Mononuclear cell (primary cell): ENCODE measurements around the gene SDCBP2. TPM values are rescaled to one million over a fixed set of nuclear protein-coding genes. Genes with fewer than 3 reads are reported as not detected.

ENCODE experiments used
- H3K27me3 ChIP-seq: 2 replicates; pipeline ENCODE4 v1.6.0; 2011; ENCODE audit warnings: low read length, control low read depth; ENCODE audit not compliant: insufficient read depth
- H3K4me1 ChIP-seq: 2 replicates; pipeline ENCODE4 v1.5.1; 2011; ENCODE audit warnings: mild to moderate bottlenecking, low read length, control low read depth; ENCODE audit not compliant: insufficient read depth
- H3K4me3 ChIP-seq: 2 replicates; pipeline ENCODE4 v1.5.1; 2011; ENCODE audit warnings: mild to moderate bottlenecking, low read length, moderate library complexity
- H3K9me3 ChIP-seq: 2 replicates; pipeline ENCODE4 v1.5.1; 2011; ENCODE audit warnings: low read depth, mild to moderate bottlenecking, control low read depth, low read length
- total RNA-seq: library from RNA; depleted of rRNA; stranded (reverse); fragments of >200 nt; gene quantifications from one replicate; pipeline ENCODE4 v1.2.3, GENCODE V29; 2012

Gene SDCBP2
- total RNA-seq, 1 donor = 0.42 TPM

DNA sequence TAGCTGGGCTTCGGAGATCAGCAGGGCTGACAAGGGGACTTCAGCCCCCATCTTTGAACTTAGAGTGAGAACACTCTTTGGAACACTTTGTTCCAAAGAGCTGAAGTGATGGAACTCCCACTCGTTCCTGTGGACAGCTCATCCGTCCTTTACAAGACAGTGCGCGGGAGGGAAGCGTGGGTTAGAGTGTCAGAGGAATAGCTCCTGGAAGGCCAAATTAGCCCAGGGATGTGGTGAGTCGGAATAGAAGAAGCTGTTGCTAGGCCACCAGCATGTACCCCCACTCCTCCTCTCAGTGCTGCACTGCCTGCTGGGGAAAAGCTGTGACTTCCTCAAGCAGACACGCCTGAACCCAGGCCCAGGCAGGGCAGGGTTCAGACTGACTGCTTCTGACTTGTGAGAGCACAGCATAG, 1.7 kb downstream of the SDCBP2 start:
- Histone ChIP-seq H3K4me1 (peaks cover 30% of the 10 kb centered on the region), H3K4me3 (no peak overlapping the region), H3K27me3 (no peaks in the 10 kb centered on the region), H3K9me3 (no peaks in the 10 kb centered on the region)

DNA sequence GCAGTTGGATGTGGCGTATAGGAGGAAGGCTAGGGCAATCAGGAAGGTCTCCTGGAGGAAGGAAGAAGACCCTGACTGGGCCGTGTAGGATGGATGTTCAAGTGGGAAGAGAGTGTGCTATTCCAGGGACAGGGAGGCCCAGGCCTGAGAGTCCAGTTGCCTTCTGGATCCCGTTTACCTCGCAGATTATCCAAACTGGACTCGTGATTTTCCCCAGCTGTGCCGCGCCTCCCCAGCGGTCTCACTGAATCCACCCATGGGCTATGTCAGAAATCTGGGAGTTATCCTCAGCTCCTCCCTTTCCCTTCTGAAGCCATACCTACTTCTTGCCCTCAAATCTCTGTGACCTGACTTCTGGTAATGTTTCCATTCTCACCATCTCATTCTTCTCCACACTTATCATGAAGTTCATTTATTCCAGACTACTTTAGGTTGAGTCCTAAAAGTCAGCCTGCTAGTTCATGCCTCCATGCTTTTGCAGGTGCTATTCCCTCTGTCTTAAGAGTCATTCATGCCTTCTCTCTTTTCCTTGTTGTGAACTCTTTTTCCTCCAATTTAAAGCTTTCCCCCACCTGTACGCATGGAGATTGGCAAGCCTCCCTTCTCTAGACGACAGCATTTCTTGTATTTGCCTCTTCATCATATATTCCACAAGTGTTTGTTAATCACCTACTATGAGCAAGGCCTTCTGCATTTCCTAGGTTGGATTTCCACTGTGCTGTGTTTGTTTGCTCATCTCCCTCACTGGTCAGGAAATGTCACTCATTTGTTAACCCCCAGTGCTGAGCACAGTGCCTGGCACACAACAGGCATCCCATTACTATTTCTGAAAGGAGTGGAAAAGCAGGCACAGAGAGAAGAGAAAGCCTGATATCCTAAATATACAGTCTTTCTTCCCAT, 2.7 kb downstream of the SDCBP2 start:
- no peaks in the 10 kb centered on the region for H3K9me3 ChIP-seq
- peak overlapping the region; percentile 81 for H3K4me3 ChIP-seq
- H3K27me3 ChIP-seq = no peaks in the 10 kb centered on the region
- H3K4me1 ChIP-seq = peaks cover 30% of the 10 kb centered on the region

- Histone ChIP-seq H3K4me3 (peak overlapping the region; percentile 81), H3K27me3 (no peaks in the 10 kb centered on the region), H3K9me3 (no peaks in the 10 kb centered on the region), H3K4me1 (peaks cover 30% of the 10 kb centered on the region)
Observed at GRCh38 chr20:1325173-1326030, 3.5 kb downstream of the SDCBP2 start.

- Histone ChIP-seq H3K27me3 (no peaks in the 10 kb centered on the region), H3K4me3 (peak overlapping the region; percentile 81), H3K9me3 (no peaks in the 10 kb centered on the region), H3K4me1 (peaks cover 30% of the 10 kb centered on the region)
Observed at GRCh38 chr20:1324598-1325172, 4.3 kb downstream of the SDCBP2 start.

DNA sequence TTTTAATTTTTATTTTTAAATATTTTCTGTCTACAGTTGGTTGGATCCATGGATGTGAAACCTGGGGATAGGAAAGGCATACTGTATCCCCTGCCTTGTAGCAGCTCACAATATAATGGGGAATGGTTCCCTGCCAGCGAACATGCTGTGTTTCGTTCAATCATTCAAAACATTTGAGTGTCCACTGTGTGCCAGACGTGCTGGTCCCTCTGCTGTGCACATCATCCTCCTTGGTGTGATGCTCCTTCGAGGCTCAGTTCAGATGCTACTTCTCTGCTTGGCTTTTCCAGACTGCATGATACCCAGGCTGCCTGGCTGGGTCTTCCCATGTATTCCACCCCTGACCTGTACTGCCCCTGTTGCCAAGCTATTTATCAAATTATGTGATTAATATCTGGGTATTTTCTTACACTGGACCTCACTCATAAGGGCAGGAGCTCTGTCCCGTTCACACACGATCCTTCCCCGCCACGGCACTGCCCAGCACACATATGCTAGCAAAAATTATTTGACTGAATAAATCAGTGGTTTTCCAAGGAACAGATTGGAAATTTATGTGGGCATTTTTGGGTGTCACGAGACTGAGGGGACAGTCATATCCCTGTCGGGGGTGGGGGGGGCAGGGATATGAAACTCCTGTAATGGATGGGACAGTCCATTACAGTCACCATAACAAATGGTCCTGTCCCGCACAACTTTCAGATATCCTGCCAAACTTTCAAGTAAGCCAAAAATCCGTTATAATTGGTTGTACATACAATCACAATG, 4.9 kb downstream of the SDCBP2 start:
- no peaks in the 10 kb centered on the region for H3K9me3 ChIP-seq
- no peaks in the 10 kb centered on the region for H3K27me3 ChIP-seq
- no peak overlapping the region for H3K4me3 ChIP-seq
- H3K4me1 ChIP-seq = peaks cover 28% of the 10 kb centered on the region

DNA sequence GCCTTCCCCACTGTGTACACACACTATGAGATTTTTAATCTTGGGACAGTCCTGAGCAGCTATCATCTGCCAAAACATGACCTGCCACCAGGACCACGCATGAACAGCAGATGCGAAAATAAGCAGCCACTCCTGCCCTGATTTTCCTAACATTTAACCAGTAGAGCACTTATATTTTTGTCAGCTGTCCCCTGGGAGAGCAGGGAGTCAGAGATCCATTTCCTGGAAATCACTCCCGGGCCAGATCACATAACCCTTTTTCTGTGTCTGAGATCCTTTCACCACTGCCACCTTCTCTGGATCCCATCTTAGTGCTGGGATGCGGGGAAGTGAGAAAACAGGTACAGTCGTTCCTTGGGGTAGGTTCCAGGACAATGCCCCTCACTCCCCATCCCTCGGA, 5.7 kb downstream of the SDCBP2 start:
- H3K4me1 ChIP-seq = peaks cover 25% of the 10 kb centered on the region
- no peak overlapping the region for H3K4me3 ChIP-seq
- no peaks in the 10 kb centered on the region for H3K27me3 ChIP-seq
- no peaks in the 10 kb centered on the region for H3K9me3 ChIP-seq

- H3K27me3 ChIP-seq = no peaks in the 10 kb centered on the region
Observed at GRCh38 chr20:1322511-1323245, 6.3 kb downstream of the SDCBP2 start.

DNA sequence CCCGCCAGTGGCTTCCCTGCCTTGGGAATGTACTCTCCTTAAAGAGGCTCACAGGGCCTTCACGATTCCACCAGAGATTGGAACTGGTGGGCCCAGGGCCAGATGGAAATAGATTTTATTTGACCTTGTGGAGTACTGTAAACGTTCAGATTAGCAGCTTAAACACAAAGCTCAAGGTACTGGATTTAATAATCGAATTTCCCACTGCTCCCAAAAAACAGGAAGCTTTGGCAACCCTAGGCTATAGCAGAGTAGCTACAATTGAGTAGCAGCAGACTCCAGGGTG, 7.3 kb downstream of the SDCBP2 start:
- Histone ChIP-seq H3K4me1 (peaks cover 17% of the 10 kb centered on the region), H3K4me3 (no peak overlapping the region), H3K27me3 (no peaks in the 10 kb centered on the region), H3K9me3 (no peaks in the 10 kb centered on the region)

More at GRCh38 chr20:1322511-1323245, 6.3 kb downstream of the SDCBP2 start:
- peaks cover 25% of the 10 kb centered on the region for H3K4me1 ChIP-seq
- no peak overlapping the region for H3K4me3 ChIP-seq
- H3K9me3 ChIP-seq = no peaks in the 10 kb centered on the region

DNA sequence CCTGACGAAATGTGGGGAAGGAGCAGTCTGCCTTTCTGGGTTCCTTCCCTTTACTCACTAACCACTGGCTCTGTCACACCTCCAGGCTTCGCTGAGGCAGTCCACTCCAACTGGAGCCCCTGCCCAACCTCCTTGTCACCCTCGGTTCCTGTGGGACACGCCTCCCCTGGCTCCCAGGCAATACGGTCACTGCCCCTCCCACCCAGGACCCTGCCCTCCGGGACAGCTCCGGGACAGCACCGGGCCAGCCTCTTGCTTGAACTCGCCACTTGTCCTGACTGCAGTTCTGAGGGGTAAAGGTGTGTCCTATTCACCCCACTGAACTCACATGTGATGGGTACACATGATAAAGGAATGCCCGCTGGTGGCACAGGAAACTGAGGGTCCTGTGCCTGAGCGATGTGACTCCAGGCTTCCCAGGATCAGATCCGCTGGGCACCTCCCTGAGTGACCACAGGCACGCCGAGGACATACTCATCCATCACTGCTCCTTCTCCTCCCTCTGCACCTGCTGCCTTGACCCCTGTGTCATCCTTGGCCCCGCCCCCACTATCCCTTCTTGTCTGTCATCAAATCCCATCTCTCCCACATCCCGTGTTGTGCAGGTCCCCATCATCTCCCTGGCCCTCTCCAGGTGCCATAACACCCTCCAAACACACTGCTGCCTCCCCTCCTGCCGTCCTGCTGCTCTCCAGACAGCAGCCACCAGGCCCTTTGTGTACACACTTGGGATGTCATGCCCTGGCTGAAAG, 7.9 kb downstream of the SDCBP2 start:
- no peak overlapping the region for H3K4me3 ChIP-seq
- no peaks in the 10 kb centered on the region for H3K27me3 ChIP-seq
- H3K4me1 ChIP-seq = peaks cover 12% of the 10 kb centered on the region
- H3K9me3 ChIP-seq = no peaks in the 10 kb centered on the region

DNA sequence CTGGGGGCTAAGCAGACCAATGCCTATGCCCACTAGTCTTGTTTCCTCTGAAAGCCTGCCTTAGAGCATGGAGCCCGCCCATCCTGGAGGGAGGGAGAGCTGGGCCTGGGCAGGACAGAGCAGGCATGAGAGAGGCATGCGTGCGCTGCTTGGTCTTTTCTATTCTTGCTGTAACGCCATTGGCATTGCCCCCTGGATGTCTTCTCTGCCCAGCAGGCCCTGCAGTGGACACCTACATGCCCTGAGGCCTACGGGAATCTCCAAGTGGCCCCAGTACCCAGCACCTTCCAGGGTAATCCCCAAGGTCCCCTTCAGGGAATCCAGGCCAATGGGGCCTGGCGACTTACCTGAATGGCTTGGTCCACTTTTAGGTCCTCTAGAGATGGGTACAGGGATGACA, 8.9 kb downstream of the SDCBP2 start:
- Histone ChIP-seq H3K9me3 (no peaks in the 10 kb centered on the region), H3K4me3 (no peak overlapping the region), H3K4me1 (peaks cover 7% of the 10 kb centered on the region), H3K27me3 (no peaks in the 10 kb centered on the region)

DNA sequence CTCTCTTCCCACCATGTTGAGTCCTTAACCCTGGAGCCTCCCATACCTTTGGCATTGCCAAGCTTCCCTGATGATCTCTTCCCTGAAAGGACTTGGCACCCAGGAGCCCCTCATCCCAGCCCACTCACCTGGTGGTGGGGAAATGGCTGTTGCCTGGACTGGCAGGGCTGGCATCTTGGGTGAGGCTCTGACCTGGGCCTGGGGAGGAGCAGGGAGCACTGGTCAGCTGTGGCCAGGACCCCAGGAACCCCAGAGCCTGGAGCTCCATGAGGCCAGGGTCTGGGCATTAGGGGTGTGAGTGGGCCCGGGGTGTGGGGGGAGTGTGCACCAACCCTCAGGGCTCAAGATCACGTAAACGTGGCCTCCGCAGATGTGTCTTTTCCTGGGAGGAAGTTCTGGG, 9.5 kb downstream of the SDCBP2 start:
- no peak overlapping the region for H3K4me3 ChIP-seq

GRCh38 chr20:1319051-1319450, 9.9 kb downstream of the SDCBP2 start:
- no peak overlapping the region for H3K4me3 ChIP-seq
- H3K4me1 ChIP-seq = no peaks in the 10 kb centered on the region
- H3K9me3 ChIP-seq = no peaks in the 10 kb centered on the region
- H3K27me3 ChIP-seq = no peaks in the 10 kb centered on the region

More for the DNA sequence above, 9.5 kb downstream of the SDCBP2 start:
- no peaks in the 10 kb centered on the region for H3K9me3 ChIP-seq
- H3K27me3 ChIP-seq = no peaks in the 10 kb centered on the region
- H3K4me1 ChIP-seq = peaks cover 1% of the 10 kb centered on the region

DNA sequence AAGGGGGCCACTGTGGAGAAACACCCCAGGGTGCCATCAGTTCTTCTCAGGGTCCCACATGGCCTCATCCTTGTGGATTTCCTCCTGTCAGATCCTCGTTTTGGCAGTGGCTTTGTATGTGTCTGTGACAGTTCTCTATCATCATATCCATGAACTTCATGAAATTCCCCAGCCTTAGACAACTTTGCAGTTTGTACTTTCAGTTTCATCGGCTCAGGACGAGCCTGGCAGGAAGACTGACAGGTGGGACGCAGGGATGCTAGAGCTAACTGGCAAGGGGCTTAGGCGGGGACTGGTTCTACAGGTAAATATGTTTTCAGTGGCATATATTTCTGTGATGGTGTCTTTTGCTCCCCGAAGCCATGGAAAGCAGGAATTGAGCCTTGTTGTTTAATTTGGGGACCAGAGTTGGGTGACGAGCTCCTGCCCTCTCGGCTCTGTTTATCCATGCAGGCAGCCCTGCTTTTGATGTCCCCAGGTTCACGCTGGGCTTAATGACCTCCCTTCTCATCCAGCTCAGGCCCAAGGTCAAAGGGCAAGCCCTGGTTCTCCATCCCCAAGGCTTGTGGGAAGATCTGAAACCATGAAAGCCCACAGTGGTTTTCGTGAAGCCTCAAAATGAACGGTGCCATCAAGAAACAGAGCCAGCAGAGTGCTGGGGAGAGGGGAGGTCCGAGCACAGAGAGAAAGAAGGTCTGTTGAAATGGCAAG, 11.2 kb downstream of the SDCBP2 start:
- no peak overlapping the region for H3K4me3 ChIP-seq
- no peaks in the 10 kb centered on the region for H3K9me3 ChIP-seq
- H3K27me3 ChIP-seq = no peaks in the 10 kb centered on the region
- H3K4me1 ChIP-seq = peaks cover 6% of the 10 kb centered on the region
